Adrenal gland (tissue), 12 donors: ENCODE results near the gene DCHS1. TPM values are rescaled to one million over a fixed set of nuclear protein-coding genes. Genes with fewer than 3 reads are reported as not detected.

Experiments
- DNase-seq, 7 donors: peaks; one replicate each; pipeline ENCODE4 v3.0.0-alpha.2; 2019 to 2020
- H3K27ac ChIP-seq, 5 donors: fragments of 200-600 bp; sonication (generic) in 4 of 5; 1 replicate in 3 of 5; 2 replicates in 2 of 5; pipeline versions ENCODE4 v1.5.1 to v1.8.0; 2016 to 2020; ENCODE audit warnings: mild to moderate bottlenecking in 1 of 5
- H3K27me3 ChIP-seq: fragments of 200-600 bp; 2 replicates; pipeline ENCODE4 v1.8.0; 2021
- H3K36me3 ChIP-seq, 2 donors: fragments of 200-600 bp; replicated peaks in 1 of 2; 1 replicate in 1 of 2; 2 replicates in 1 of 2; pipeline versions ENCODE4 v1.5.1 to v1.8.0; 2018 to 2022
- H3K4me1 ChIP-seq, 2 donors: fragments of 200-600 bp; replicated peaks in 1 of 2; 1 replicate in 1 of 2; 2 replicates in 1 of 2; pipeline versions ENCODE4 v1.5.1 to v1.8.0; 2018 to 2021
- H3K4me3 ChIP-seq, 4 donors: fragments of 200-600 bp; sonication (generic) in 3 of 4; one replicate each; pipeline ENCODE4 v1.5.1; 2016 to 2018
- H3K9me3 ChIP-seq, 3 donors: fragments of 200-600 bp; sonication (generic) in 1 of 3; replicated peaks in 1 of 3; 1 replicate in 2 of 3; 2 replicates in 1 of 3; pipeline versions ENCODE4 v1.5.1 to v1.8.0; 2016 to 2021
- POLR2A ChIP-seq, 2 donors: fragments of 450-650 bp; IDR thresholded peaks; one replicate each; pipeline ENCODE4 v1.6.1; 2017; ENCODE audit warnings: antibody characterized with exemption in 2 of 2, mild to moderate bottlenecking in 2 of 2, moderate library complexity in 1 of 2
- WGBS, 4 donors: extraction: QIAGEN DNeasy Blood & Tissue Kit in 2 of 4; methylation state at CpG; one replicate each; pipeline versions ENCODE4 v1.1.5 to v1.1.7; 2013 to 2017; 5-methylcytosine and 5-hydroxymethylcytosine counted together
- intact Hi-C, 2 donors: fragments of 100-400 bp; cut with DNase I; formaldehyde crosslinking; loops; one replicate each; pipeline versions ENCODE4 v1.14.1 to v1.15.0; 2022 to 2023
- polyA plus RNA-seq, 3 donors: library from polyadenylated mRNA; stranded (reverse); fragments of 200-250 nt in 2 of 3; fragments of 350-450 nt in 1 of 3; fragmentation: Illumina TruSeq in 1 of 3; extraction: RNeasy Lipid Tissue Mini Kit (QIAGEN cat#74804) in 1 of 3; gene quantifications; one replicate each; pipeline ENCODE4 v1.2.3, GENCODE V29; 2013 to 2014
- total RNA-seq, 9 donors: library from RNA; depleted of rRNA in 4 of 9; stranded (reverse); fragments of >200 nt in 4 of 9; fragments of 120-200 nt in 1 of 9; fragmentation: NEBNext Ultra II Directional in 1 of 9; extraction: Animal tissue kit (Norgen Biotek cat#: 25700) in 1 of 9; gene quantifications; one replicate each; pipeline versions ENCODE4 v1.1.0 to v1.2.4, GENCODE V29; 2013 to 2023
- TF ChIP-seq, protein P1 (sequence below), 6 experiments: fragments of 450-650 bp in 4 of 6; fragments of 200-600 bp in 2 of 6; sonication (generic) in 1 of 6; IDR thresholded peaks; 1 replicate in 5 of 6; 2 replicates in 1 of 6; pipeline versions ENCODE4 v1.5.1 to v1.8.0; 2016 to 2021; ENCODE audit warnings: antibody characterized with exemption in 6 of 6, mild to moderate bottlenecking in 2 of 6, moderate library complexity in 1 of 6
- donor health status: healthy with polysubstance abuse.
- donor health status: Bipolar disorder and iron deficiency.
- donor health status: DM: yes; HTN: yes; CAD: no.
- donor health status: DM: no; HTN: no; CAD: no.
- donor health status: DM: no; HTN: no; CAD: no.
- donor health status: DM: yes; HTN: yes; CAD: no.

The DCHS1 gene
- total and polyA plus RNA-seq, 12 donors = 1.3 to 15.3 (median 11.3) TPM

DNA sequence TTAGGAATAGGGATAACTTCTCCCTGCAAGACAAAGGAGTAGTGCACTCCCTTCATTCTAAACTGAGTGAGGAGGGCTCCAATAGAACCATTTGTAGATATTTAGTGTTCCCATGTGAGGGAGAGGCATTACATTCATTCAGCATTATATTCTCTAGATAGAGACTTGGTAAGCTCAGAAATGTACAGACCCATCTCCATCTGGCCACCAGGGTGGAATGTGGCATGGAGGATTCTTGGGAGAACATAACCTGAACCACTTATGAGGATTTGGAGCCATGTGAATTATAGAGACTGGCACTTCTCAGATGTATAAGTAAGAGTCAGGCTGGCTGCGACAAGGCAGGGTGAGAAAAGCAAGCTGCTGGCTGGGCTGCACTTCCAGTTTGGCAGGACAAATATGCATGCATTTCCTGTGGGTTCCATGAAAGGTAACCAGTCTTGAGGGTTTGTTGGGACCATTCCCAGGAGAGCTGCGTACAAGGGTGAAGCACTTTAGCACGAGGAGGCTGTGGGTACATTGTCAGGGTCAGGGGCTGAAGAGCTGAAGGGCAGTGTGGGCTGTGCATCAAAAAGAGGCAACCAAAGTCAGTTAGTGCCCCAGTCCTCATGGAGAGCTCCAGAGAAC lies 61.4 kb downstream of the DCHS1 start:
- Histone ChIP-seq H3K4me3 (no peak overlapping the region), H3K4me1 (peaks cover 0 to 3% of the 10 kb centered on the region in 2 donors), H3K27me3 (no peaks in the 10 kb centered on the region), H3K27ac (no peak overlapping the region), H3K36me3 (peaks cover 0 to 19% of the 10 kb centered on the region in 2 donors), H3K9me3 (no peaks in the 10 kb centered on the region)
- intact Hi-C loops = loop anchor here in 1 of 2 donors (10.0 kb wide), 1 partner anchor 59 kb away; no protein-coding TSS in a partner anchor
- DNase-seq = no peak
- 80 to 94% (median 88%) methylated on average over 3 of the region's 3 CpGs for whole genome bisulfite sequencing, 4 donors
- TF ChIP-seq, protein P1, sequence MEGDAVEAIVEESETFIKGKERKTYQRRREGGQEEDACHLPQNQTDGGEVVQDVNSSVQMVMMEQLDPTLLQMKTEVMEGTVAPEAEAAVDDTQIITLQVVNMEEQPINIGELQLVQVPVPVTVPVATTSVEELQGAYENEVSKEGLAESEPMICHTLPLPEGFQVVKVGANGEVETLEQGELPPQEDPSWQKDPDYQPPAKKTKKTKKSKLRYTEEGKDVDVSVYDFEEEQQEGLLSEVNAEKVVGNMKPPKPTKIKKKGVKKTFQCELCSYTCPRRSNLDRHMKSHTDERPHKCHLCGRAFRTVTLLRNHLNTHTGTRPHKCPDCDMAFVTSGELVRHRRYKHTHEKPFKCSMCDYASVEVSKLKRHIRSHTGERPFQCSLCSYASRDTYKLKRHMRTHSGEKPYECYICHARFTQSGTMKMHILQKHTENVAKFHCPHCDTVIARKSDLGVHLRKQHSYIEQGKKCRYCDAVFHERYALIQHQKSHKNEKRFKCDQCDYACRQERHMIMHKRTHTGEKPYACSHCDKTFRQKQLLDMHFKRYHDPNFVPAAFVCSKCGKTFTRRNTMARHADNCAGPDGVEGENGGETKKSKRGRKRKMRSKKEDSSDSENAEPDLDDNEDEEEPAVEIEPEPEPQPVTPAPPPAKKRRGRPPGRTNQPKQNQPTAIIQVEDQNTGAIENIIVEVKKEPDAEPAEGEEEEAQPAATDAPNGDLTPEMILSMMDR (IDR thresholded peaks at IDR 0.05) = no peak
- no peak for TF ChIP-seq POLR2A (IDR thresholded peaks at IDR 0.05)

DNA sequence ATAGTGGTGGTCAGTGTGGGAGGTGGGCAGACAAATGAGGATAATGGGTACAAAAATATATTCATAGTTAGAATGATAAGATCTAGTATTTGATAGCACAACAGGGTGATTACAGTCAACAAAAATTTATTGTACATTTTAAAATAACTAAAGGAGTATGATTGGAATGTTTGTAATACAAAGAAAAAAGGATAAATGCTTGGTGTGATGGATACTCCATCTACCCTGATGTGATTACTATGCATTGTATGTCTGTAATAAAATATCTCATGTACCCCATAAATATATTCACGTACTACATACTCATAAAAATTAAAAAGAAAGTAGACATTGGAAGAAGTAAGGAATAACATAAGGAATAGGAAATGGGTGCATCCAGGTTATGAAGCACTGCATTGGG lies 67.6 kb downstream of the DCHS1 start:
- Histone ChIP-seq H3K4me1 (no peaks in the 10 kb centered on the region), H3K9me3 (peaks cover 0 to 16% (median 5%) of the 10 kb centered on the region in 3 donors), H3K36me3 (no peaks in the 10 kb centered on the region), H3K27ac (no peak overlapping the region), H3K4me3 (no peak overlapping the region), H3K27me3 (no peaks in the 10 kb centered on the region)
- WGBS, 4 donors = 91 to 97% (median 92%) methylated on average over 1 of the region's 1 CpG
- TF ChIP-seq POLR2A (IDR thresholded peaks at IDR 0.05) = no peak
- TF ChIP-seq, protein P1 (IDR thresholded peaks at IDR 0.05) = no peak
- intact Hi-C loops = no loop called here
- no peak for DNase-seq

DNA sequence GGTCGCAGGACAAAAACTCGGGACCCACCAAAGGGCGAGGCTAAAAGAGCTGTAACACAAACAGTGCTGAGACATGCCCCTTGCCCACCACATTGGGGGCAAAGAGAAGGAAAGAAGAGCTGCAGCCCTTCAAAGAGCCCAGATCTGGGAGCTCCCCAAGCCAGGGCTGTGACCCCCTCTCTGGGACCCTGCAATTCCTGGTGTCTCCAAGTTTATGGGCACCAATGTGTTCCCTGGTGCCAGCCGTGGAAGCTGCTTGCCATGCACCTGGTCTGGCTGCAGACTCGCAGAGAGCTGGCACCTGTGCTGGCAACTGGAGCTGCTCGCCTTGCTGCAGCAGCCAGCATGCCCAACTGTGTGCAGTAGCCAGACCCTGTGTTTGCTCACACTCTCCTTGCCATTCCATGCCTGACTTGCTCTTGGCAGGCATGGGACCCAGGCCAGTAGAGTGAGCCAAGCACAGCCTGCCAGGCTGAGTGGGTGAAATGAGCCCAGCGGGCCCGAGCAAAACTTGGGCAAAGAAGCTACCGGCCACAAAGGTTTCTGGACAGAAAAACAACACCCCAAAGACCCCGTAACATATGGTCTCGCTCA lies 68.2 kb downstream of the DCHS1 start:
- Histone ChIP-seq H3K27me3 (no peaks in the 10 kb centered on the region), H3K4me3 (no peak overlapping the region), H3K9me3 (peaks cover 0 to 16% (median 5%) of the 10 kb centered on the region in 3 donors), H3K27ac (no peak overlapping the region), H3K36me3 (no peaks in the 10 kb centered on the region), H3K4me1 (no peaks in the 10 kb centered on the region)
- intact Hi-C loops = no loop called here
- WGBS, 4 donors = 94 to 97% (median 95%) methylated on average over 8 to 11 of the region's 11 CpGs
- no peak for DNase-seq
- TF ChIP-seq, protein P1 (IDR thresholded peaks at IDR 0.05) = no peak
- TF ChIP-seq POLR2A (IDR thresholded peaks at IDR 0.05) = no peak

DNA sequence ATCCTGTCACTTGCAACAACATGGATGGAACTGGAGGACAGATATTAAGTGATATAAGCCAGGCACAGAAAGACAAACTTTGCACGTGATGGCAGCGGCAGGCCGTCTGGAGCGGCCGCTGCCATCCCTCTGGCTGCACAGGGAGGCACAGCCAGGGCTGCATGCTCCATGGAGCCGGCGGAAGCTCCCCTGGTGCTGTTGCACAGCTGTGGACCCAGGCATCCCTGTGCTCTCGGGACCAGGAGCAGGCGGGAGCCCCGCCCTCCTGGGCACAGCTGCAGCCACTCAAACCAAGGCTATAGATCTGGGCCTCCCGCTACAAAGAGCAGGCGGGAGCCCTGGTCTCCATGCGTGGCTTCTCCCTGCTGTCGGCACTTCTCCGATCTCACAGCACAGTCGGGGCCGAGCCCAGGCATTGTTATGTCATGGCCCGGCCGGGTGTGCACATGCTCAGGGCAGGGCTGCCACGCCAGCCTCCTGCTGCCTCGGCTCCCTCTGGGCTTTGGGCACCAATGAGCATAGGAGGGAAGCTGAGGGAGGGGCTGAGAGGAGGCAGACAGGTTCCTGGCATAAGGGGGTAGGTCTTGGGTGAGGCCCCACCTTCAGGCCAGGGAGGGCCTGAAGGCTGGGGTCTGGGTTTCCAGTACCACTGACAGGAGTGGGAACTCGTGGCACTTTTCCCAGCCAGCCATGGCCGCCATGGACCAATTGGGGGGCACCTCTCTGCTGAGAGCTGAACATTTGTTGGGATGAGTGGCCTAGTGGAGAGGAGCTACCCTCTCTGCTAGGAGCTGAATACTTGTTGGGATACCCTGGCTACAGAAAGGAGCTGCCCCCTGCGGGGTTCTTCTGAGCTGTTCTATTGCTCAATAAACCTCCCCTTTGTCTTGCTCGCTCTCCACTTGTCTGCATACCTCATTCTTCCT lies 68.9 kb downstream of the DCHS1 start:
- Histone ChIP-seq H3K4me1 (no peaks in the 10 kb centered on the region), H3K4me3 (no peak overlapping the region), H3K27ac (no peak overlapping the region), H3K9me3 (peaks cover 0 to 16% (median 5%) of the 10 kb centered on the region in 3 donors), H3K36me3 (no peaks in the 10 kb centered on the region), H3K27me3 (no peaks in the 10 kb centered on the region)
- TF ChIP-seq POLR2A (IDR thresholded peaks at IDR 0.05) = no peak
- TF ChIP-seq, protein P1 (IDR thresholded peaks at IDR 0.05) = no peak
- no peak for DNase-seq
- intact Hi-C loops = no loop called here
- 90 to 95% (median 94%) methylated on average over 14 to 25 of the region's 25 CpGs for WGBS, 4 donors
